IPS-20b (cell line): Measurements from ENCODE around the gene TTLL3.
"Not testable (repeated sequence)": the region's sequence is repeated elsewhere in the genome, so short reads cannot be mapped to it uniquely, and the experiment has no call there.

Source experiments
- H3K27ac ChIP-seq: one replicate; pipeline ENCODE4 v1.5.1; 2013; ENCODE audit warnings: low read length
- H3K27me3 ChIP-seq: 2 replicates; pipeline ENCODE4 v1.6.1; 2013; ENCODE audit warnings: mild to moderate bottlenecking, low read length, inconsistent platforms; ENCODE audit not compliant: insufficient read depth
- H3K36me3 ChIP-seq: 2 replicates; pipeline ENCODE4 v1.6.1; 2013; ENCODE audit warnings: low read depth, mild to moderate bottlenecking, inconsistent platforms, low read length, moderate library complexity; ENCODE audit not compliant: insufficient read depth
- H3K4me1 ChIP-seq: 2 replicates; pipeline ENCODE4 v1.6.1; 2013; ENCODE audit warnings: mild to moderate bottlenecking, control low read depth, inconsistent platforms, low read length, moderate library complexity; ENCODE audit not compliant: insufficient read depth
- H3K4me3 ChIP-seq: 2 replicates; pipeline ENCODE4 v1.5.1; 2013; ENCODE audit warnings: mild to moderate bottlenecking, low read length, inconsistent platforms
- H3K9ac ChIP-seq: 2 replicates; pipeline ENCODE4 v1.6.1; 2013; ENCODE audit warnings: low read depth, mild to moderate bottlenecking, inconsistent platforms, low read length, moderate library complexity
- H3K9me3 ChIP-seq: 2 replicates; pipeline ENCODE4 v1.6.1; 2013; ENCODE audit warnings: mild to moderate bottlenecking, low read depth, low read length, inconsistent platforms; ENCODE audit not compliant: insufficient read depth

Gene TTLL3

GRCh38 chr3:9851926-9852325, 41.9 kb downstream of the TTLL3 start:
- H3K9me3 ChIP-seq, H3K27ac ChIP-seq, H3K36me3 ChIP-seq, H3K27me3 ChIP-seq, H3K4me3 ChIP-seq, H3K9ac ChIP-seq, H3K4me1 ChIP-seq: not testable (repeated sequence)

GRCh38 chr3:9852528-9852927, 42.5 kb downstream of the TTLL3 start:
- no peaks in the 10 kb centered on the region for H3K27me3 ChIP-seq
- H3K9ac ChIP-seq = no peak overlapping the region
- no peaks in the 10 kb centered on the region for H3K4me1 ChIP-seq
- H3K36me3 ChIP-seq = no peaks in the 10 kb centered on the region
- H3K9me3 ChIP-seq = no peaks in the 10 kb centered on the region
- no peak overlapping the region for H3K4me3 ChIP-seq
- no peak overlapping the region for H3K27ac ChIP-seq

DNA sequence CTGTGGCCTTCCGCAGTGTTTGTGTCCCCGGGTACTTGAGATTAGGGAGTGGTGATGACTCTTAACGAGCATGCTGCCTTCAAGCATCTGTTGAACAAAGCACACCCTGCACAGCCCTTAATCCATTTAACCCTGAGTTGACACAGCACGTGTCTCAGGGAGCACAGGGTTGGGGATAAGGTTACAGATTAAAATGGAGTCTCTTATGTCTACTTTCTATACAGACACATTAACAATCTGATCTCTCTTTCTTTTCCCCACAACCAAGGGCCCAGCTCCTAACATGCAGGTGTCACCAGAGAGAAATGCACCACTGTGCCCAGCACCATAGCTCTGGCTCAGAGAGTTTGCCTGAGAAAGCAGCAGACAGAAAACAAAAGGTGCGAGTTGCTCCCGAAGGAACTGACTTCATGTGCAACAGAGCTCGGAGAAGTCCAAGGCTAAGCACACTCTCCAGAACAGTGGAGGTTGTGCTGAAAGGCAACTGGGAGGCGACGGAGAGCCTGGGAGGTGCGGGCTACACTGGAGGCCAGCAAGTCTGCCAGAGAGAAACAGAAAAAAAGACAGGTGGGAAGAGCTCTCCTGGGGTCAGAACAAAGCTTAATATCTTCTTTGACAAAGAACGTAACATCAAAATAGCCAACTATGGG, 44.4 kb downstream of the TTLL3 start:
- not testable (repeated sequence) for H3K36me3 ChIP-seq, H3K4me1 ChIP-seq

DNA sequence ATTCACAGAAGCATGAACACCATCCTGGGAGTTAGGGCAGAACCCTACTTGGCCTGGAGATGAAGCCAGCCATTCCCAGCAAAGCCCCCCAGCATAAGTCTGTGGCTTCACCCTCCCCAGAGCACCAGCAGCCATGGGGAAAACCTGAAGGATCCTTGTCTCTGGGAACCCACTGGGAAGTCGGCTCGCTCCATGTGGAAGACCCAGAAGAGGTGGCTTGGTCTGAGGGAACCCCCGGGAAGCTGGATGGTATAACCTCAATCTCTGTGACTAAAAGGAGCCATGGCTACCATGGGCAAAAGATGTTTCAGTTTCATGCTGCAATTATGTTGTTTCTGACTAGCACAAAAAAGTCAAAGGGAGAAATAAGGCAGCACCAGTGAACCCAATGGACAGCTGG, 45.5 kb downstream of the TTLL3 start:
- Histone ChIP-seq H3K9me3 (no peaks in the 10 kb centered on the region), H3K4me1 (no peaks in the 10 kb centered on the region), H3K27ac (no peak overlapping the region), H3K9ac (no peak overlapping the region), H3K27me3 (no peaks in the 10 kb centered on the region), H3K36me3 (no peaks in the 10 kb centered on the region), H3K4me3 (no peak overlapping the region)

More for the DNA sequence above, 44.4 kb downstream of the TTLL3 start:
- not testable (repeated sequence) for H3K4me3 ChIP-seq, H3K9ac ChIP-seq, H3K9me3 ChIP-seq, H3K27me3 ChIP-seq, H3K27ac ChIP-seq

- peaks cover 19% of the 10 kb centered on the region for H3K27me3 ChIP-seq
- no peaks in the 10 kb centered on the region for H3K9me3 ChIP-seq
- H3K36me3 ChIP-seq = no peaks in the 10 kb centered on the region
These were observed 49.5 kb downstream of the TTLL3 start for GRCh38 chr3:9859530-9860025.

GRCh38 chr3:9861201-9861600, 51.1 kb downstream of the TTLL3 start:
- H3K9me3 ChIP-seq = no peaks in the 10 kb centered on the region

More at GRCh38 chr3:9859530-9860025, 49.5 kb downstream of the TTLL3 start:
- Histone ChIP-seq H3K9ac (no peak overlapping the region), H3K27ac (no peak overlapping the region), H3K4me1 (peaks cover 4% of the 10 kb centered on the region; the same call in 1 of the 2 replicates), H3K4me3 (no peak overlapping the region)

GRCh38 chr3:9861626-9862130, 51.6 kb downstream of the TTLL3 start:
- no peak overlapping the region; the same call in 1 of the 2 replicates for H3K4me3 ChIP-seq
- H3K36me3 ChIP-seq = no peaks in the 10 kb centered on the region
- H3K9ac ChIP-seq = no peak overlapping the region
- no peaks in the 10 kb centered on the region for H3K9me3 ChIP-seq
- H3K4me1 ChIP-seq = peaks cover 4% of the 10 kb centered on the region; the same call in 1 of the 2 replicates
- no peak overlapping the region for H3K27ac ChIP-seq
- peaks cover 19% of the 10 kb centered on the region for H3K27me3 ChIP-seq

More at GRCh38 chr3:9861201-9861600, 51.1 kb downstream of the TTLL3 start:
- Histone ChIP-seq H3K4me3 (no peak overlapping the region; the same call in 1 of the 2 replicates), H3K9ac (no peak overlapping the region), H3K27ac (no peak overlapping the region), H3K36me3 (no peaks in the 10 kb centered on the region), H3K4me1 (peaks cover 4% of the 10 kb centered on the region; the same call in 1 of the 2 replicates), H3K27me3 (peaks cover 19% of the 10 kb centered on the region)

DNA sequence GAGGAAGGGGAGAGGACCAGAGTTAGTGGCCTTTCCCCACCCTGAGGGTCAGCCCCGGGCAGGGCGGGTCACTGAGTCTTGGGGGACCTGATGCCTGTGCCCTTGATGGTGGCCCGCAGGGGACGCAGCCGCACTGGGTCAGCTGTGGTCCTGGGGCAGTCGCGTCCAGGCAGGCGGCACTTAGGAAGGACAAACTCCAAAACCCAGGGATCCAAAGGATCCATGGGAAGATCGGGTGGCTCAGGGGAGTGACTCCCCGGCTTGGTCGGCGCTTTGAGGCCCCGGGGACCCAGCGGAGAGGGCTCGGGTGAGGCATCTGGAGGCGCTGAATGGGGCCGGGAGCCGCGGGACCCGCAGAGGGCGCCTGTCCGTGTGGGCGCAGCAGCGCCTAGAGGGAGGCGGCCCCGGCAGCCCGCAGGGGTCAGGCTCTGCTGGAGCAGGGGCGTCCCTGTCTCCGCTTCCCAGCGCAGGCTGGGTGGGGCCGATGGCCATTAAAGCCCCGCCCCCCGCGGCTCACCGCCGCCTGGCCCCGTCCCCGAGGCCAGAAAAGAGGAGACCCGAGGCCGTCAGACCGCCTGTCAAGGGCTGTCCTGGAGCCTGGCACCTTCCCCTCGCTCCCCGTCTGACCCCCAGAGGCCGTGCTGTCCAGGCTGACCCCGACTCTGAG, 52.5 kb downstream of the TTLL3 start:
- Histone ChIP-seq H3K9me3 (no peaks in the 10 kb centered on the region), H3K4me1 (peaks cover 4% of the 10 kb centered on the region; the same call in 1 of the 2 replicates), H3K4me3 (peak overlapping the region; percentile 61; the same call in 1 of the 2 replicates), H3K9ac (no peak overlapping the region; the same call in 1 of the 2 replicates), H3K36me3 (no peaks in the 10 kb centered on the region), H3K27ac (no peak overlapping the region), H3K27me3 (peaks cover 19% of the 10 kb centered on the region)

DNA sequence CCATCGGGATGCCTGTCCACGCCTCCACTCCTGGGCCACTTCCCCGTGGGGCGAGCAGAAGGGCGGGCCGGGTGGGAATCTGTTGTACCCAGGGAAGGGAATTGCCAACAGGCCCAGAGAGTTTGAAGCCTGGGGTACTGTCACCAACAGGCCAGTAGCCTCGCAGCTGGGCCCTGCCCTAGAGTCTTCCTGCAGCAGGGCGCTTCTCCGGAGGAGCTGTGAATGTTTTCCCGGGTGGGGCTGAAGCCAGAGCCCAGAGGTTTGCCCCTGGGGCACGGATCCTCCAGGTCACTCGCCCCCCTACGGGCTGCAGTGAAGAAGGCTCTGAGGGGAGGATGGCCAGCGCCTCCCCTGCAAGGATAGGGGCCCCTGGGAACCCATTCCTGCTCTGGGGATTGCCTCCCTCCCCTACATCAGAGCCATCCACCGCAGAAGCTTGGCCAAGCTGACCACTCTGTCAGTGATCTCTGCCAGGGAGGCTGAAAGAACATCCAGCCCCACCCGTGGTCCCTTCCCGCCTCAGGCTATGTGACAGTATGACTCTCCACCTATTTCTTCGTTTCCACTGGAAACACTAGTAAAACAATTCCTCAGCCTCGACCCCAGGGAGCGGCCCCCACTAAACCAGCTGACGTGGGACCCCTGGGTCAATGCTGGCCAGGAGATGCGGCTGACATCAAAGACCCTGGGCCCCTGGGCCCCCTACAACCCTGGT, 53.2 kb downstream of the TTLL3 start:
- Histone ChIP-seq H3K36me3 (no peaks in the 10 kb centered on the region), H3K9ac (no peak overlapping the region), H3K4me3 (peak overlapping the region; percentile 61; the same call in 1 of the 2 replicates), H3K27me3 (peaks cover 19% of the 10 kb centered on the region), H3K9me3 (no peaks in the 10 kb centered on the region), H3K27ac (no peak overlapping the region), H3K4me1 (peaks cover 4% of the 10 kb centered on the region; the same call in 1 of the 2 replicates)

DNA sequence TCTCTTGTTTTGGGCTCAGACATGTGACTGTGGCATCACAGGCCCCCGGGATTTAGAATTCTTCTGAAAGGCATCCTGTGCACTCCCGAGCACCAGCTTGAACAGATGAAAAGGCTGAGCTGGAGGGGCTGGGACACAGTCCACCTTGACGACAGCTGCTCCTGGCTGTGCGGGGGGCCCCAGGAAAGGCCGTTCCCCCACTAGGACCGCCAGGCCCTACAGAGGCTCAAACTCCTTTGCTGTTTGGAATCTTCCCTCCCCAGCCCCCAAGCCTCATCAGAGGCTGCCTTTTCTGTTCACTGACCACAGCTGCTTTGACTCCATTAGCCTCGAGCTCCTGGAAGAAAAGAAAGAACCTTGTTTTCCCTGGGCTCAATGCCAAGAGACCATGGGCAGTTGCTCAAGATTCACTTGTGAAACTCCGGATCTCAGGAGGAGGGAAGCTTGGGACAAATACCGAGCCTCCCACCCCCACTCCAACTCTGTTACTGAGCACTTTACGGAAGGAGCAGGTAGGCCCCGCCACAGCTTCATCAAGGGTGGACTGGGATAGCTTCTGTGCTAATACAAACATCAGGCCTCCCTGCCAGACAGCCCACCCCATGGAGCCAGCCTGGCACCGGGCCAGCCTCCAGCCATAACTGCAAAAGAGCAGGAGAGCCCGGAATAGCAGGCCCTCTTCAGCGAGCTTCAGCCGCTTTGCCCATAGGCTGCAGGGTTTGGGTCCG, 54.3 kb downstream of the TTLL3 start:
- no peak overlapping the region for H3K27ac ChIP-seq
- H3K4me1 ChIP-seq = peaks cover 4% of the 10 kb centered on the region; the same call in 1 of the 2 replicates
- H3K9ac ChIP-seq = no peak overlapping the region
- no peaks in the 10 kb centered on the region for H3K9me3 ChIP-seq
- H3K27me3 ChIP-seq = peaks cover 19% of the 10 kb centered on the region
- H3K36me3 ChIP-seq = no peaks in the 10 kb centered on the region
- no peak overlapping the region for H3K4me3 ChIP-seq

- not testable (repeated sequence) for H3K36me3 ChIP-seq, H3K9ac ChIP-seq, H3K4me1 ChIP-seq, H3K9me3 ChIP-seq, H3K4me3 ChIP-seq, H3K27ac ChIP-seq
- H3K27me3 ChIP-seq = peaks cover 19% of the 10 kb centered on the region
These were observed 55.1 kb downstream of the TTLL3 start for GRCh38 chr3:9865125-9865637.
